ENCODE measurements around the gene CEP72. TPM values are rescaled to one million over a fixed set of nuclear protein-coding genes. Genes with fewer than 3 reads are reported as not detected.
"Not testable (repeated sequence)": the region's sequence is repeated elsewhere in the genome, so short reads cannot be mapped to it uniquely, and the experiment has no call there.

The CEP72 gene
- total and polyA plus RNA-seq, 5 experiments from 2014 or later = 2.8 to 28.8 (median 6.4) TPM

- Mint-ChIP-seq H3K36me3 (no peaks in the 10 kb centered on the region), H3K4me1 (peaks cover 9 to 13% (median 10%) of the 10 kb centered on the region in 4 donors), H3K27me3 (peaks cover 6 to 73% (median 36%) of the 10 kb centered on the region in 5 donors), H3K4me3 (no peak overlapping the region), H3K9me3 (no peaks in the 10 kb centered on the region), H3K27ac (no peak overlapping the region)
- POLR2A ChIA-PET = no interaction called here
- no peak for ATAC-seq
- DNase-seq = peak in 1 of 10 donors; percentile 55
Measured at GRCh38 chr5:604391-604831, 7.7 kb upstream of the CEP72 start.

DNA sequence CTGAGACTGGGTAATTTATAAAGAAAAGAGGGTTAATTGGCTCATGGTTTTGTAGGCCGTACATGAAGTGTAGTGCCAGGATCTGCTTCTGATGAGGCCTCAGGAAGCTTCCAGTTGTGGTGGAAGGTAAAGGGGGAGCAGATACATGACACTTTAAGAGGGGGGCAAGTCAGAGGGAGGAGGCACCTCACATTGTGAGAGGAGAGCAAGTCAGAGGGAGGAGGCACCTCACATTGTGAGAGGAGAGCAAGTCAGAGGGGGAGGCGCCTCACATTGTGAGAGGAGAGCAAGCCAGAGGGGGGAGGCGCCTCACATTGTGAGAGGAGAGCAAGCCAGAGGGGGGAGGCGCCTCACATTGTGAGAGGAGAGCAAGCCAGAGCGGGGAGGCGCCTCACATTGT is 7.0 kb upstream of the CEP72 start:
- H3K36me3 Mint-ChIP-seq, H3K9me3 Mint-ChIP-seq, H3K4me3 Mint-ChIP-seq, ATAC-seq, POLR2A ChIA-PET, H3K27ac Mint-ChIP-seq: not testable (repeated sequence)
- H3K27me3 Mint-ChIP-seq = peaks cover 6 to 70% (median 36%) of the 10 kb centered on the region in 5 donors
- DNase-seq = peak in 1 of 10 donors; percentile 37
- peaks cover 9 to 13% (median 10%) of the 10 kb centered on the region in 4 donors for H3K4me1 Mint-ChIP-seq

- no peaks in the 10 kb centered on the region for H3K36me3 Mint-ChIP-seq
- H3K9me3 Mint-ChIP-seq = no peaks in the 10 kb centered on the region
- H3K27me3 Mint-ChIP-seq = peaks cover 6 to 60% (median 27%) of the 10 kb centered on the region in 5 donors
- H3K4me1 Mint-ChIP-seq = peaks cover 16 to 20% (median 18%) of the 10 kb centered on the region in 4 donors
- DNase-seq (peak in 1 of 10 donors; percentile 52), ATAC-seq (no peak)
- POLR2A ChIA-PET = no interaction called here
- no peak overlapping the region for H3K27ac Mint-ChIP-seq
- H3K4me3 Mint-ChIP-seq = peak overlapping the region in 1 of 10 donors; percentile 38
Measured at GRCh38 chr5:606061-606460, 6.1 kb upstream of the CEP72 start.

DNA sequence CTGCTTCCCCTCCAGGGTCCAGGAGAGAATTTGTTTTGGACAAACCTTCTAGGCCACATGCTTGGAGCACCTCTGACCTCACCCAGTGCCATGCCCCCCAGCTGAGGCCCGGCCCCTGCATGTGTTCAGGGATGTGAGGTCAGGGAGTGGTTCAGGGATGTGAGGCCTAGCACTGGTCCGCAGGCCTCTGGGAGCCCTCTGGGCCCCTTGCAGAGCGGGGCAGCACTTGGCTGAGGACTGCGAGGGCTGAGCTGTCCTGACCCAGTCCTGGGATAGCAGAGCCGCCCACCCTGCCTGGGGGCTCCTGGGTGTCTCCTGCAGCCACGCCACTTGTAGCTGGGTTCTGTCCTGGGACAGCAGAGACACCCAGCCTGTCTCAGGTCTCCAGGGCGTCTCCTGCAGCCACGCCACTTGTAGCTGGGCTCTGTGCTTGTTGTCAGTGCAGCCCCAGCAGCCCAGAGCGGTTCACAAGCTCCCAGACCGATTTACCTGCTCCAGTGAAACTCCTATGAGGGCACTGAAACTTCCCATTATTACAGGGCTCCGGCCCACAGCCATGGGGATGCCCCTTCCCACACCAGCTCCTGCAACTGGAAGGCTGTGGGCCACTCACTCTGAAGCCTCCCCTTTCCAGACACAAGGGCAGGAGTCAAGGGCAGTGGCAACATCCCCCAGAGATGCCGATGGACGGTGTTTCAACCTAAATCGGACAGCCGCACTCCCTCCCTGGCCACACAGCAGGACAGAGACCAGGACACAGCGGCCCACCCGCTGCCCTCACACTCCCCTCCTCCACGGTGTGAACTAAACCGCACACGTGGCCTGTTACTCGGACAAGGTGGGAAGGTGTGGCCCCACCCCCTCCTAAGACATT is 5.4 kb upstream of the CEP72 start:
- no peak for ATAC-seq
- peaks cover 21 to 25% (median 23%) of the 10 kb centered on the region in 4 donors for H3K4me1 Mint-ChIP-seq
- H3K27ac Mint-ChIP-seq = peak overlapping the region in 2 of 10 donors; percentile 28 to 85
- peak overlapping the region in 2 of 10 donors; percentile 29 to 52 for H3K4me3 Mint-ChIP-seq
- peak in 1 of 10 donors; percentile 54 for DNase-seq
- POLR2A ChIA-PET = no interaction called here
- no peaks in the 10 kb centered on the region for H3K36me3 Mint-ChIP-seq
- no peaks in the 10 kb centered on the region for H3K9me3 Mint-ChIP-seq
- H3K27me3 Mint-ChIP-seq = peaks cover 6 to 58% (median 27%) of the 10 kb centered on the region in 5 donors

DNA sequence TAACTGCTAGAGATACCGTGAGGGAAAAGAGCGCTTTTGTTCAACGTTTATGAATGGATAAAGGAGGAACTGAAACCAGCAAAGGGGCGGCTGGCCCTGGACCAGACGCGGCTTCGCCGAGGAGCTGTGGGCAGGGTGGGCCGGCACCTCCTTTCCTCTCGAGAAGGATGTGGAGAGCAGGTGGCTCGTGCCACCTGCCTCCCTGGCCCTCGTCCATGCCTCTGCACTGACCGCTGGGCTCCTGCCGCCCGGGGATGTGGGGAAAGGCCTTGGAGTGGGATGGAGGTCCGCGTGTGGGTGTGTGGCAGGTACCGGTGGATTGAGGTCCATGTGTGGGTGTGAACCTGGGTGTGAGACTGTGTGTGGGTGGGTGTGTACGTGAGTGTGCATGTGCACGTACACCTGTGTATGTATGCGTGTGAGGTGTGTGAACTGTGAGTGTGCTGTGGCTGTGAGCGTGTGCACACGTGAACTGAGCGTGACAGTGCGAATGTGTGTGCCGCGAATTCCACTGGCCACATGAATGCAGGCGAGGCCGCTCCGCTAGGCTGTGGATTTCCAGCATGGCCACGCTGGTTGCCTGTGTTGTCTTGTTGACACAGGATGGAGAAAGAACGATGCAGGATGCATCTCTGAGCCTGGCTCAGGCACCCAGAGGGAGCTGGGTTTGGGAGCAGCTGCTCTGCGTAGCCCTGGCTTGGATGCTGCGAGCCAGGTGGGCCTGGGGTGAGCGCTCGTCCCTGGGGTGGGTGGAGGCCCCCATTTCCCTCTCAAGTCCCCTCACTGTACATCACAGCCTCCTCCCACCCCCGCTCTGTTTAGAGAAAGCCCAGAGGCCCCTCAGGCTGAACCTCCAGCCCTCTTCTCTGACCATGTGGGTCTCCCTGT is 4.4 kb upstream of the CEP72 start:
- peaks cover 0 to under 1% (median 0%) of the 10 kb centered on the region in 9 donors for H3K9me3 Mint-ChIP-seq
- H3K27me3 Mint-ChIP-seq = peaks cover 6 to 51% (median 20%) of the 10 kb centered on the region in 5 donors
- peak overlapping the region in 3 of 10 donors; percentile 61 to 85 (median 72) for H3K27ac Mint-ChIP-seq
- H3K4me1 Mint-ChIP-seq = peaks cover 23 to 28% (median 26%) of the 10 kb centered on the region in 4 donors
- peak overlapping the region in 8 of 10 donors; percentile 33 to 63 (median 54) for H3K4me3 Mint-ChIP-seq
- H3K36me3 Mint-ChIP-seq = peaks cover 0 to under 1% (median 0%) of the 10 kb centered on the region in 3 donors
- ATAC-seq (no peak), DNase-seq (peak in 1 of 10 donors; percentile 47)
- POLR2A ChIA-PET = interaction anchor here (0.7 kb wide), 1 partner anchor 8 kb away, joined by 3 read pairs; no protein-coding TSS in a partner anchor

GRCh38 chr5:608429-609370 is 3.4 kb upstream of the CEP72 start:
- peaks cover 6 to 42% (median 19%) of the 10 kb centered on the region in 5 donors for H3K27me3 Mint-ChIP-seq
- ATAC-seq (no peak), DNase-seq (peak in 1 of 10 donors; percentile 48)
- no peak overlapping the region for H3K4me3 Mint-ChIP-seq
- peaks cover 0 to 2% (median 0%) of the 10 kb centered on the region in 3 donors for H3K36me3 Mint-ChIP-seq
- peaks cover 0 to 2% (median 0%) of the 10 kb centered on the region in 9 donors for H3K9me3 Mint-ChIP-seq
- H3K4me1 Mint-ChIP-seq = peaks cover 28 to 37% (median 35%) of the 10 kb centered on the region in 4 donors
- H3K27ac Mint-ChIP-seq = no peak overlapping the region
- POLR2A ChIA-PET = interaction anchor here (0.7 kb wide), 1 partner anchor 9 kb away, joined by 3 read pairs; no protein-coding TSS in a partner anchor

DNA sequence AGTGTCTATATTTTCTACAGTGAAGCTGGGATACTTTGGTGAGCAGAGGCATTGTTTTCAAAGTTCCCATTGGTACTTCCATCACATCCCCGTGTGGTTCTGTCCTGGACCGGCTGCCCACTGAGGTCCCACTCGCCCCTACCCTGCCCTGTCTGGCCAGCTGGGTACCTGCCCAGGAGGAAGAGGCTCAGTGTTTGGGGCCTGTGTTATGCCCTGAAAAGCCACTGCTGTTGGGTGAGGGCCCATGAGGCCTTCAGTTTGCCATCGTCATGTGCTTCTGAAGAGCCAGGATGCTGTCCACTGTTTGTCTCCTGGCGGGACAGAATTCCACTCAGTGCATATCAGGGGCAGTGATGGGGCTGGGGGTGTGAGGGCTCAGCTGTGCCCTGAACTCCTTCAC is 2.6 kb upstream of the CEP72 start:
- Mint-ChIP-seq H3K27me3 (peaks cover 6 to 33% (median 19%) of the 10 kb centered on the region in 5 donors), H3K9me3 (peaks cover 0 to 2% (median 0%) of the 10 kb centered on the region in 9 donors), H3K27ac (no peak overlapping the region), H3K4me1 (peaks cover 28 to 44% (median 42%) of the 10 kb centered on the region in 4 donors), H3K36me3 (peaks cover 0 to 2% (median 0%) of the 10 kb centered on the region in 3 donors), H3K4me3 (peak overlapping the region in 2 of 10 donors; percentile 20 to 37)
- ATAC-seq = no peak
- DNase-seq = no peak
- POLR2A ChIA-PET = no interaction called here

GRCh38 chr5:610011-610743 is 2.0 kb upstream of the CEP72 start:
- peaks cover 0 to 2% (median 0%) of the 10 kb centered on the region in 3 donors for H3K36me3 Mint-ChIP-seq
- H3K9me3 Mint-ChIP-seq = peaks cover 0 to 2% (median 0%) of the 10 kb centered on the region in 9 donors
- peak overlapping the region in 1 of 10 donors; percentile 82 for H3K27ac Mint-ChIP-seq
- no peak for ATAC-seq
- POLR2A ChIA-PET = no interaction called here
- peaks cover 3 to 27% (median 14%) of the 10 kb centered on the region in 5 donors for H3K27me3 Mint-ChIP-seq
- H3K4me3 Mint-ChIP-seq = peak overlapping the region in 6 of 10 donors; percentile 76 to 90 (median 84)
- peak in 1 of 10 donors; percentile 54 for DNase-seq
- peaks cover 29 to 51% (median 46%) of the 10 kb centered on the region in 4 donors for H3K4me1 Mint-ChIP-seq

DNA sequence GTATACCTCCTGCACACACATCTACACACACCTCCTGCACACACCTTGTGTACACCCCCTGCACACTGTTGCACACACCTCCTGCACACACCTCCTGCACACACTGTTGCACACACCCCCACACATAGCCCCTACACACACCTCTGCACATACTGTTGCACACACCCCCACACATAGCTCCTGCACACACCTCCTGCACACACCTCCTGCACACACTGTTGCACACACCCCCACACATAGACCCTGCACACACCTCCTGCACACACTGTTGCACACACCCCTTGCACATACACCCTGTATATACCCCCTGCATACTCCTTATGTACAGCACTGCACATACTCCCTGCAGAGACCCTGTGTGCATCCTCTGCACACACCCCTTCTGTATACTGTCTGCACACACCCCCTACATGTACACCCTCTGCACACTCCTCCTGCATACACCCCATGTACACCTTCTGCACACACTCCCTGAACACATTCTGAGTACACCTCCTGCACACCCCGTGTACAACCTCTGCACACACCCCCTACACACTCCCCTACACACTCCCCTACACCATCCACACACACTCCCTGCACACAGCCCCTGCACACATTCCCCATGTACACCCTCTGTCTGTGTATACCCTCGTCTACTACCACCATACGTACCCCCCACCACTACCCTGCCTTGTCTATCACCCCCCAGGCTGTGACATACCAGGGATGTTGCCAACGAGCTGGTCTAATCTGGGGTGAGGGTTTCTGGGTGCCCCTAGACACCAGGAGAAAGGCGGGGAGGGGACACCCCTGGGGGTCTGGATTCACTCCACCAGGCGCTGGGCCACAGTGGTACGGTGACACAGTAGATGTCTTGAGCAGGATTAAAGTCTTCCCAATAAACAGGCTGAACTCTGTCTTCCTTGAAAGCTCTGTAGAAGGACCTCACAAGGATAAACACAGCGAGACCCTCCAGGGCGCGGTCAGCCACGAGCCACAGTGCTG is 1.1 kb upstream of the CEP72 start:
- POLR2A ChIA-PET = interaction anchor here (2.4 kb wide), 1 partner anchor 138 kb away, joined by 15 read pairs; no protein-coding TSS in a partner anchor
- peaks cover 0 to 2% (median 0%) of the 10 kb centered on the region in 9 donors for H3K9me3 Mint-ChIP-seq

More for the DNA sequence above, 1.1 kb upstream of the CEP72 start:
- ATAC-seq = no peak
- peaks cover under 1 to 18% (median 10%) of the 10 kb centered on the region in 5 donors for H3K27me3 Mint-ChIP-seq
- H3K4me3 Mint-ChIP-seq = peak overlapping the region; percentile 75 to 90 (median 82)
- H3K36me3 Mint-ChIP-seq = peaks cover 0 to 4% (median 2%) of the 10 kb centered on the region in 3 donors
- DNase-seq = peak in 1 of 10 donors; percentile 38
- H3K4me1 Mint-ChIP-seq = peaks cover 31 to 60% (median 51%) of the 10 kb centered on the region in 4 donors
- H3K27ac Mint-ChIP-seq = peak overlapping the region in 9 of 10 donors; percentile 28 to 86 (median 45)
